ENCODE measurements around the gene CCDC183.
"Not testable (repeated sequence)": the region's sequence is repeated elsewhere in the genome, so short reads cannot be mapped to it uniquely, and the experiment has no call there.

Gene CCDC183

GRCh38 chr9:136826188-136826541 lies 30.0 kb downstream of the CCDC183 start:
- no peak for DNase-seq

- no peak for DNase-seq
These were observed 30.8 kb downstream of the CCDC183 start for GRCh38 chr9:136826703-136827582.

DNA sequence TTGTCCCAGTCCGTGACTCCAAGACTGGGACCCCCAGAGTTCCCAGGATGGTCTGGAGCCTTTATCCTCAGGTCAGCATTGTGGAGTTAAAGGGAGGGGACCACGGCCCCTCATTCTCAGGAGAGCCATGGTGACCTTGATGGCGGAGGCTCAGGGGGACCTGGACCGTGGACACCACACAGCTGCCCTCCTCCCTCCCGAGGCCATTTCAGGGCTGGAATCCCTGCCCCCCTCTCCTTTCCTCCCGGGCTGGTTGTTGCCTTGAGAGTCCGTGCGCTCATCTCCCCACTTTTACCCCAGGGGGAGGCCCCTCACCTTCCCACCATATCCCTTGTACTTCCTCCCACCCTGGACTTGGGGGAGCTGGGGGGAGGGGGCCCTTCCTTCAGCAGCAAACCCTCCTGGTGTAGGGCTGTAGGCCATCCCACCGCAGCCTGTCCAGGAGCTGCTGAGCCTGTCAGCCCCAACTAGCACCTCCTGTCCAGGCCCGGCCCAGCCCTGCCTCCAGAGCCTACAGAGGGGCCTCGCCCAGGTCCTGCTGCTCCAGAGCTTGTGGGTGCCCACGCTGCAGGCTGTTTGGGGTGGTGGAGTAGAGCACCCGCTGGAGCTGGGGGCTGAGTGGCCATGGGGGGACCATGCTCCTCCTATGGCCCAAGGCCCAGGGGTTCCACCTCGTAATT lies 31.8 kb downstream of the CCDC183 start:
- DNase-seq: no peak

GRCh38 chr9:136828474-136829140 lies 32.5 kb downstream of the CCDC183 start:
- no peak for DNase-seq

DNA sequence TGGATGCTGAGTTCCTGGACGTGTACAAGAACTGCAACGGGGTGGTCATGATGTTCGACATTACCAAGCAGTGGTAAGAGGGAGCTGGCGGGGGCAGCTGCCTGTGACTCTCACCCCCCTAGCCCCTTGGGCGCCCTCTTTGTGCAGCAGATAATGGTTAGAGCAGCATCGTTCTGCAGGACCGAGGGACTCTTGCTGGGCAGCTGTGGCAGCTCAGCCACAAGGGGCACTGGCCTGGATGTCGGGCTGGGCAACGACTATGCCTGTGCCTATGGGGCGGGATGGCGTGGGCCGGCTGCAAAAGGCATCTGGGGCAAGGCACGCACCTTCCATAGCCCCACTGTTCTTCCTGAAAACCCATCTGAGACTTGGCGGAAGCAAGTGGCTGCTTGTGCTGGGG lies 33.3 kb downstream of the CCDC183 start:
- DNase-seq: no peak

- DNase-seq: no peak
These were observed 34.1 kb downstream of the CCDC183 start for GRCh38 chr9:136829981-136830885.

DNA sequence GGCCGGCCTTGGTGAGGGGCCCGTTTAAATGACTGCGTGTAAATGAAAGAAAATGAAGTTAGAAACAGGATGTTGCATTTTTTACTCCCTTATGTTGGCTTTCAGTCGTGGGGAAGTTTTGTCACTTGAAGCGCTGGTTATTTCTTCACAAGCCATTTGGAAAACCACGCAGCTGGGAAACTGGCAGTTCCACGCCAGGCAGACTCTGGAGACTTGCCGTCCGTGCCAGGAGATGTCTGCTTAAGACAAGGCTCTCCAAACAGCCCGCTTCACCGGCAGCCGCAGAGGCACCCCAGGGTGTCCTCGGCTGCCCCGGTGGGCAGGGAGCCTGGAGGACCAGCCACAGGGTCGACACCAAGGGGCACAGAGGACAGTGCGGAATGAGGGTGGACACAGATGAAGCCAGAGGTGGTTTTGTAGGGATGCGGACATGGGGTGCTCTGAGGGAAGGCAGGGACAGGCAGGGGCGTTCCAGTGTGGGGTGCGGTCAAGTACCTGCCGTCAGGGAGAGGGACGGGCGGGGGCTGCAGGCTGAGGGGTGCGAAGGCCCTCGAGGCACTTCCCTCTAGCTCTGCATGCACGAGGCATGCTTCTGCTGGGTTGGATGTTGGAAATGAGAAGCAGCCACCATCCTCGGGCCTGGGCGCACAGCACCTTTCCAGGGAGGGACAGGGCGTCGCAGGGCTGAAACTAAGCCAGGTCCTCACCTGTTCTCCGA lies 35.0 kb downstream of the CCDC183 start:
- DNase-seq: no peak

DNA sequence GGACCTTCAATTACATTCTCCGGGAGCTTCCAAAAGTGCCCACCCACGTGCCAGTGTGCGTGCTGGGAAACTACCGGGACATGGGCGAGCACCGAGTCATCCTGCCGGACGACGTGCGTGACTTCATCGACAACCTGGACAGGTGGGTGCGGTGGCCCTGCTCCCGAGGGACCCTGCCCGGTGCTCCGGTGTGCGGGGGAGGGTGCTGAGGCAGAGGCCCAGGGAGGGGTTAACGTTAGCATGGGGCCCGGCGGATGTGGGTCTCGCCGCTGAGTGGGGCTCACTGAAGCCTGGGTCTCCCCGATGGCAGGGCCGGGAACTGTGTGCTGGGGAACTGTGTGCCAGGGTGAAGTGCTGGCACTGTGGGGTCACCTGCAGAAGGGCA lies 35.6 kb downstream of the CCDC183 start:
- DNase-seq: no peak

DNA sequence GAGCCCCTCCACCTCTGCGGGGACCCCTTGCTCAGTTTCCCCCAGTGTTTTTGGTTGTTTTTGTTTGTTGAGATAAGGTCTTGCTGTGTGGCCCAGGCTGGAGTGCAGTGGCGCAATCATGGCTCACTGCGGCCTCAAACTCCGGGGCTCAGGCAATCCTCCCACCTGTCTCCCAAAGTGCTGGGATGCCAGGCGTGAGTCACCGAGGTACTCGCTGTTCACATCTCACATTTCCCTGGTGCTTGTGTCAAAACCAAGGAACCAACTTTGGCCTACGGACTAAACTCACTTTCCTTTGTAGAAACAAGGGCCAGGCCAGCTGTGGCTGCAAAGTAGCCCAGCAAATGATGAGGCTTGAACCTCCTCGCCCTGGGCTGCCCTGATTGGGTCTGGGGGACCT lies 36.4 kb downstream of the CCDC183 start:
- no peak for DNase-seq

GRCh38 chr9:136833381-136834048 lies 37.4 kb downstream of the CCDC183 start:
- DNase-seq: not testable (repeated sequence)

GRCh38 chr9:136835162-136835931 lies 39.2 kb downstream of the CCDC183 start:
- no peak for DNase-seq

DNA sequence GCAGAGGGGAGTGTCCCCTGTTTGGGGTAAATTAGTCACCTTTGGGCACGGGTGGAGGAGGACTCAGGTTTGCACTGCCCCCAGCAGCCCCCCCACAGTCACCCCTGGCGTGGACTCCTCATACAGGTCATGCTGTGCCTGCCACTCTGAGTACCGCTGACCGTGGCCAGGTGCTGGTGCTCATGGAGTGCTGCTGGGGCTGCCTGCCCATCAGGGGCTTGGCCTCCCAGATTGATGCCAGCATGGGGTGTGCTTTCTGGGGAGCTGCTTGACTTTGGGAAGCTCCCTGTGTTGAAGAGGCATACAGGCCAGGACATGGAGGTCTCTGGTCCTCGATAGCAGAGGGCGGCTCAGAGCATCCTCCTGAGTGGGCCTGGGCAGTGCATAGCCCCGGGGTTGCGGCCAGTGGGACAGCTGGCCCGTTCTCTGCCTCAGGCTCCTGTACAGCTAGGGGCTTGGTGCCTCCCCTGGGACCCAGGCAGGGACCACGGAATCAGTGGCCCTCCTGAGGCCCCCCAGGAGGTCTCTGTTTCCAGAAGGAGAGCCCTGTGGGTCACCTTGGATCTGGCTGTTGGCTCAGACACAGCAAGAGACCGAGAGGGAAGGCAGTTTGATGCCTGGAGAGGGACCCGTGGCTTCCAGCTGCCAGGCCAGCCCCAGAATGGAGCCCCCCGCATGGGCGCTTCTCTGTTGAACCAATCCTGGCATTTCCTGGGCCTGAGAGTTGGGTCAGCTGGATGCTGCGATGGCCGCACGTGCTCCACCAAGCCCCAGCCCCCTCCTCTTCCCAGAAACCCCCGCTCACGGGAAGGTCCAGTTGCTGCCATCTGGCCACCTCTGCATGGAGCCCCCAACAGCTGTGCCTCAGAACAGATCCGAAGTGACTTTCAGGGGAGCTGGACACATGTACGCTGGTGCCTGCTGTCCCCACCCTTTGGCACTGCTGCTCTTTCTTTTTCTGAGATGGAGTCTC lies 40.1 kb downstream of the CCDC183 start:
- DNase-seq: no peak

DNA sequence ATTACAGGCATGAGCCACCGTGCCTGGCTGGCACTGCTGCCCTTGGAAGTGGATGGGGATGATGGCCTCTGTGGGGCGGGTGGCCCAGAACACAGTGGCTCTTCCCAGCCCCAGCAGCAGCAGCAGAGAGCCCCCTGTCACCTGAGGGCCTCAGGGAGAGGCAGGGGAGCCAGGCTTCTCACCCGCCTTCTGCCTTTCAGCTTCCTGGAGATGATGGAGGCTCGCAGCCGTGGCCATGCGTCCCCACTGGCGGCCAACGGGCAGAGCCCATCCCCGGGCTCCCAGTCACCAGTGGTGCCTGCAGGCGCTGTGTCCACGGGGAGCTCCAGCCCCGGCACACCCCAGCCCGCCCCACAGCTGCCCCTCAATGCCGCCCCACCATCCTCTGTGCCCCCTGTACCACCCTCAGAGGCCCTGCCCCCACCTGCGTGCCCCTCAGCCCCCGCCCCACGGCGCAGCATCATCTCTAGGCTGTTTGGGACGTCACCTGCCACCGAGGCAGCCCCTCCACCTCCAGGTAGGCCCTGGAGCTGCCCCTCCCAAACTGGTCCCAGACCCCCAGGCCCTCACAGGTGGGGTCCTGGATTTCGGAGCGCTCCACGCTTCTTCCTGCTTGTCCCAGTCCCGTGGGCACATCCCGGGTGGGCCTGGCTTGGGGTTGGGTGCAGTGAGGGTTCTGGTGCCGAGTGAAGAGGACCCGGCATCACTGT lies 41.2 kb downstream of the CCDC183 start:
- no peak for DNase-seq

GRCh38 chr9:136837856-136838277 lies 41.7 kb downstream of the CCDC183 start:
- not testable (repeated sequence) for DNase-seq

- no peak for DNase-seq
These were observed 42.4 kb downstream of the CCDC183 start for GRCh38 chr9:136838314-136839228.

DNA sequence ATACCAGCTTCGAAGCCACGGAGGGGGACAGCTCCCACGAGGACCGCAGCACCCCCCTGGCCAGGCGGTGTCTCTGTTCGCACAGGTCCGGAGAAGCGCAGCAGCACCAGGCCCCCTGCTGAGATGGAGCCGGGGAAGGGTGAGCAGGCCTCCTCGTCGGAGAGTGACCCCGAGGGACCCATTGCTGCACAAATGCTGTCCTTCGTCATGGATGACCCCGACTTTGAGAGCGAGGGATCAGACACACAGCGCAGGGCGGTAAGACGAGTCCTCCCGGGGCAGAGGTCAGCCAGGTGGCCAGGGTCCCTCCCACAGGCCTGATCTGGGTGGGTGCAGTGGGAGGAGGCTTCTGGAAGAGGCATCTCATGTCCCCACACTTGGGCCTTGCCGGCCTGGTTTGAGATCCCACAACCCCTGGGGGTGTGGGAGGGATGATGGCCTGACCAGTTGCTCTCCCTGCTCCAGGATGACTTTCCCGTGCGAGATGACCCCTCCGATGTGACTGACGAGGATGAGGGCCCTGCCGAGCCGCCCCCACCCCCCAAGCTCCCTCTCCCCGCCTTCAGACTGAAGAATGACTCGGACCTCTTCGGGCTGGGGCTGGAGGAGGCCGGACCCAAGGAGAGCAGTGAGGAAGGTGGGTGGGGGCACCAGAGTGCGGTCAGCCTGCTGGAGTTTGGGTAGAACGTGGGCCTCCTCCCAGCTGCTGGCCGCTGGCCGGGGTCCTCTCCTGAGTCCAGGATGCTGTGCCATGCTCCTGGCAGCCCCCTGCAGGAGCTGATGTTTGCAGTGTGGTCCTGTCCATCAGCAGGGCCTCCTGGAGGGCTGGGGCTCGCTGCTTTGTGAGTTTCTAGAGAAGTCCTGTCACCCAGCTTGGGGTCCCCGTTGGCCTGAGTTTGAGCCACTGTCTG lies 43.3 kb downstream of the CCDC183 start:
- no peak for DNase-seq
